ENCODE results near the gene SPINK4. TPM values are rescaled to one million over a fixed set of nuclear protein-coding genes. Genes with fewer than 3 reads are reported as not detected.

The SPINK4 gene
- polyA plus RNA-seq, 1 donor = not detected

DNA sequence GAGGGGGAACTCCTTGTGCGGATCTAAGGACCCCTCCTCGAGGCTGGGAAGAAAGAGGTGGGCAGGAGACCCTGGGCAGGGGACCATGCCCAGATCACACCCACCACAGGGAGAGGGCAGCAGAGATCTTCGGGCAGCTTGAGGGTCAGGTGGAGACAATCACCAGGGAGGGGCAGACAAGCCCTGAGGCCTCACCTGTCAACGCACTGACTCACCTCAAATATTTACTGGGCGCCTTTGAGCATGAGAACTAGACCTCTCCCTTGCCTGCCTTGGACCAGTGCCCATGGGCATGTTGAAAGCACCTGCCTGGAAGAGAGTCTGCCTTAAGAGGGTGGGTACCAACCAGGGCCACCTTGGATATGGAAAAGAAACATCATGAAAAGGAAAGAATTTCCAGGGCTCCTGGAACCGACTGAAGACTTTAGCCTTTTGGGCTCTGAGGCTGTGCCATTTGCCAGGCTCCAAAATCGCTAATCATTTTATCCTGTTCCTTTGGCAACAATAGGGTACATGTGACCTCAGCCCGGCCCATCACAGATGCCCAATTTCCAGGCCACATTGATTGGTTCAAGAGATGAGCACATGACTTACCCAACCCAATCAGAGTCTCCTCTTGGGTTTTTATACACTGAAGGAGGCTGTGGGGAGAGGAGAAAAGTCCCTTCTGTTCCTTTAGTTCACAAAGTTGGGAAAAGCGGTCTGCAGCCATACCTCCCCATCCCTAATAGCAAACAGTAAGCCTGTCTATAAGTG lies 10.4 kb upstream of the SPINK4 start:
- no peak for DNase-seq (ENCODE audit: low read depth)

DNA sequence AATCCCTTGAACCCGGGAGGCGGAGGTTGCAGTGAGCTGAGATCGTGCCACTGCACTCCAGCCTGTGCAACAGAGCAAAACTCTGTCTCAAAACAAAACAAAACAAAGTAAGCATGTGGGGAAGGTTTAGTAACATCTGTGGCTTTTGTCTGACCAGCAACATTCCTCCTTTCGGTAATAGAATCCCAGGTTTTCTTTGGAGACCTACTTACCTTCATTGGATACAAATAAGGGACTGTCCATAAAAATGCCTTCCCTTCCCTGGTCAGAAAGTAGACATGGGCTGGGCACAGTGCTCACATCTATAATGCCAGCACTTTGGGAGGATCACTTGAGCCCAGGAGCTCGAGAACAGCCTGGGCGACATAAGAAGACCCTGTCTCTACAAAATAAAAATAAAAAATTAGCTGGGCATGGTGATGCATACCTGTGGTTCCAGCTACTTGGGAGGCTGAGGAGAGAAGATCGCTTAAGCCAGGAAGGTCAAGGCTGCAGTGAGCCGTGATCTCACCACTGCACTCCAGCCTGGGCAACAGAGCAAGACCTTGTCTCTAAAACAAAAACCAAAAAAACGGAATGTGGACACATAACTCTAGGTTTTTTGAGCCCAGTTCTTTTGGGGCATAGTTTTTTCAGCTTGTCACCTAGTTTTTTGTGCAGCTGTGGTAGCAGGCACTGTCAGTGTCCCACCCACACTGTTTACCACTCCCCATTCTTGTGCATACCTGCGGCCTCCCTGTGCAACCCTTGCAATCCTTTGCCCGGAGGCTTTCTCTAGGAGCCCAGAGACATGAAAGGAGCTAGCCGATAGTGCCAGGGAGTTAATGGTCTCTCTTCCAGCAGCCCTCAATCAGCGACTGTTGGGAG lies 9.0 kb upstream of the SPINK4 start:
- no peak for DNase-seq (ENCODE audit: low read depth)

DNA sequence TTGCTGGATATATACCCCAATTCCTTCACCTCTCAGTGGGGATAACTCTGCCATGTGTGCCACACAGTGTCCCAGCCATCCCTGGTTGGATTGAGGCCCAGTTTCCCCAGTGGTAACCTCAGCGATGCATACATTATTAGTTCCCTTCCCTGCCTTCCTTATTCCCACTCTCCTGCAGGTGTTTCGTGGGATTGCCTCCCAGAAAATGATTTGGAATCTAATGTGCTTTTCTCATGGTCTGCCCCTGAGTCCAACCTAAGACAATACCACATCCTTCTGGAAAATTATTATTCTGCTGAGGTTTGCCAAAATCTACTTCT lies 8.4 kb upstream of the SPINK4 start:
- no peak for DNase-seq (ENCODE audit: low read depth)

DNA sequence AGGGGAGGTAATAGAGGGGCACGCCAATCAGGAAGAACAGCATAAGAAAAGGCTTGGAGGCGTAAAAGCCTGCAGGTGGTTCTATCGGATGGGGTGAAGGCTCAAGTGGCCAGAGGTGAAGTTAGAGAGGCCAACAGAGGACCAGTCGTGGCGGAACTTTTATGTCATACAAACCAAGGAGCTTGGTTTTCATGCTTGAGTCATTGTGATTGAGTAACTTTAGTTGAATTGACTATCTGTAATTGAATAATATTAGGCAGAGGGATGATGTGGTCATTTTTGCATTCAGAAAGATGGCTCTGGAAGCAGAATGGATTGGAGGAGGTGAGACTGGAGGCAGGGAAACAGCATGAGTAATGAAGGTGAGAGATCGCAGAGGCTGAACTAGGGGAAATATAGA lies 7.2 kb upstream of the SPINK4 start:
- DNase-seq (ENCODE audit: low read depth) = no peak

DNA sequence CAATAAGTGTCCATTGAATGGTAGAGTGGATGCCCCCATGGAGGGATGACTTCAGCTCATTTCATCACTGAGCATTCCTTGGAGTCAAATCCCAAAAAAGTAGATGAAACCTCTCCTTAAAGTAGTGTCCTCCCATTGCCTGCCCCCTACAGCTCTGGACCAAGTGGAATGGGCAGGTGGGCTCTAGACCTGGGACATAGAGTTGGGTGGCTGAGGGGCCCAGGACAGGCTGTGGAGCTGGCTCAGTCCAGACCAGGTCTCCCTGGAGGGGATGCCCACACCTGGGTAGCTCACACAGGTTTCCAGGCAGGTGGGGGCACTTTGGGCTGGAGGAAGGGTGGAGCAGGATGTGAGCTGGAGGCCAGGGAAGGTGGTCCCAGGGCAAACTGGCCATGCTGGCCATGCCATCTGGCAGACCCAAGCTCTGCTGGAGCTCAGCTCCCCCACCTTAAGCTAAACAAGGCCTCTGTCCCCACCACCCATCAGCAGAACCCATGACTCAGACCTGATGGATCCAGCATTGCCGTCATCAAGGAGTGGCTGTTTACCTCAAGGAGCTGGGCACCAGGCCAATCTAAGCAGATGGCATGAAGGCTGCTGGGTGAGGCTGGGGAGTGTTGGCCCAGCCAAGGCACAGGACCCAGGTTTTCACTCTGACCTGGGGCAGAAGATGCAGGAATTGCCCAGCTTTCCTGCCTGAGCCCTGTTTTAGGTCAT lies 6.2 kb upstream of the SPINK4 start:
- no peak for DNase-seq (ENCODE audit: low read depth)

DNA sequence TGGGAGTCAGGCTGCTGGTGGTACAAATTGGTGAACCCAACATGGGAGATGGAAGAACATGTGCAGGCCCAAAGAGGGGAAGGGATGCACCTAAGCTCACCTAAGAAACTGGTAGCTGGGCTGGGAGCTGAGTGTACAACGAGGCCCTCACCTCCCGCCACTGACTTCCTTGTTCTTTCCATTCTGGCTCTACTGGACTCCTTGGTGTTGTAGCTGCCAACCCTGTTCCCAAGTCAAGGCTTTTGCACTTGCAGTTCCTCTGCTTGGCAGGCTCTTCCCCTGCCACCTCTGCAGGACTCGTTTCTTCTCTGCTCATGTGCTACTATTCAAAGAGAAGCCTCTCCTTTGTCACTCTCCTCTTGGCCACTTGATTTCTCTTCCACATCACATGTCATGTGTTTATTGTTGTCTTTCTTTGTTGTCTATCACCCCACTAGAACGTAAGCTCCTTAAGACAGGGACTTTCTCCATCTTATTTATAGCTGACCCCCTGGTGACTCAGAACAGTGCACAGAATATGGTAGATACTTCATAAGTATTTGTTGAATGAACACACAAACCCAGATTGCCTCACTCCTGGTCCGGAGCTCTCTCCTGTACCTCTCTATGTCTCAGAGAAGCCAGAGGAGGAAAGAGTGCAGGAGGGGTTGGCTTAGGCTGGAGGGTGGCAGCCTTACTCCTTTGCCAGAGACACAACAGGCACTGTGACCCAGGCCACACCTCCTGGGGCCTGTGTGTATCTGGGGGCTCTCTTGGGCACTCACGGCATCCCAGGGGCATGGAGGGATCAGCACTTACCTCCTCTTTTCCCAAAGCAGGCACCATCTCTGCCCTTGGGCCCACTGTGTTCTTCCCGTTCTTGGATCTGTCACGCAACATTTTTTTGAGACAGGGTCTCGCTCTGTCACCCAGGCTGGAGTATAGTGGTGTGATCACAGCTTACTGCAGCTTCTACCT lies 5.2 kb upstream of the SPINK4 start:
- DNase-seq (ENCODE audit: low read depth) = no peak

DNA sequence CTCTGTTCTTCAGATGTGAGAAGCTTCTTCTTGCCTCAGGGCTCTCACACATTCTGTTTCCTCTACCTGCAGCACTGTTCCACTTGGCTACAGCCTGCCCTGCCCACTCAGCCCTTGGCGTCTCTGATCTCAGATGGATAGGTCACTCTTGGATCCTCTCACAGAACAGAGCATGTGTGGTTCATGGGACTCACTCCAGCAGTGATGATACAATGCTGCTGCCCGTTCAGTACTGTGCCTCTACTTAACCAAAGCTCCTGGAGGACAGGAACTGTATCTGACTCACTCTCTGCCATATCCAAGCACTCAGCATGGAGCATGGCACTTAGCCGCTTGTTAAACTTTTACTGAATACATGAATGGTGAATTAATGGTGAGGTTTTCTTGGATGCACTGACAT lies 3.4 kb upstream of the SPINK4 start:
- no peak for DNase-seq (ENCODE audit: low read depth)

DNA sequence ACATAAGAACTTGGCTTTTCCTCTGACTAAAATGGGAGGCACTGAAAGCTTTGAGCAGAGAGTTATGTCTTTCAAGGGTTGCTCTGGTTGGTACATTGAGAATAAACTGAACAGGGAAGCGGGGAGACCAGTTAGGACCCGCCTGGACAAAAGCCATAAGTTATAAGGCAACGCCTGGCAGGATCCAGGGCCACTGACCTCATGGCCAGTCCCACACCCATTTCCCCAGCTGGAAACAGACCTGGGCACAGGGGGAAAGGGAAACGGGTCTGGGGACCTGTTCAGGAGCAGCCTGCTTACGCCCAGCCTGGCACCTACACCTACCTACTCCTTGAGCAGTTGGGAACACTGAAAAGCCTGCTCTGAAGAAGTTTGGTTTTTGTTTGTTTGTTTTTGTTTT lies 1.3 kb downstream of the SPINK4 start:
- no peak for DNase-seq (ENCODE audit: low read depth)

DNA sequence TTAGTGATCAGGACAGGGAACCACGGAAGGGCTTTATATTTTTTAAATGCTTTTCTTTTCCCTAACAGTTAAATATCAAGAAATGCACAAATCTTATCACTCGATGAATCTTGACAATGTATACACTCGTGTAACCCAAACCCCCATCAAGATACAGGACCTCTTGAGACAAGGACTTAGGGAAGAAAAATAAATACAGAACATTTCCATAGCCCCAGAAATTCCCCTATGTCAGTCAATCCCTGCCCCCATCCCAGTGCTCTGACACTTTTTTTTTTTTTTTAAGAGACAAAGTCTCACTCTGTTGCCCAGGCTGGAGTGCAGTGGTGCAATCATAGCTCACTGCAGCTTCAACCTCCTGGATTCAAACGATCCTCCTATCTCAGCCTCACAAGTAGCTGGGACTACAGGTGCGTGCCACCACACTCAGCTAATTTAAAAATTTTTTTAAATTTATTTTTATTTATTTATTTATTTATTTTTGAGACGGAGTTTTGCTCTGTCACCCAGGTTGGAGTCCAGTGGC lies 2.7 kb downstream of the SPINK4 start:
- DNase-seq (ENCODE audit: low read depth) = no peak

DNA sequence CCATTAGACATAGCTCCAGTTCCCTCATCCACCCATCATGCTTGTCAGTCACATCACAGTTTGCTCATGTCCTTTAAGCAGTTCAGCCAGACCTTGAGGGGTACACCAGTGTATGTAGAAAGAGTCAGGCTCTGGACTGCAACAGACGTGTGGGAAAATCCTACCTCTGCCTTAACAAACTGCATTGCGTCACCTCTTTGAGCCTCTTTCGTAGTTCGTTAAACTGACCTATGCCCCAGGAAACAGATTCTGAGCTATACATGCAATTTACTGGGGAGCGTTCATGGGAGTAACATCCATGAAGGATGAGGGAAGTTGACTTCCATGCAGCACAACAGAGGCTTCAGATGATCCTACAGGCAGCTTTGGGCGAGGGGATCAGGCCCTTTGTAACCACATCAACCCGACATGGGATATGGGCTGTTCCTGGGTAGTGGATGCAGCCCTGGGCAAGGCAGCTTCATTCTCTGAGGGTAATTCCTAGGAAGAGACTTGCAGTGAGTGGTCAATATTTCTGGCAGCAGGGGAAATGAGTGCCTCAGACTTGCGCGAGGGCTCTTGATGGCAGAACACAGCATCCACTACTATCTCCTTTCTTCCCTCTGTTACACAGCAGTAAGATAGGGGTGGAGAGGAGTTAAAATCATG lies 4.3 kb downstream of the SPINK4 start:
- no peak for DNase-seq (ENCODE audit: low read depth)

DNA sequence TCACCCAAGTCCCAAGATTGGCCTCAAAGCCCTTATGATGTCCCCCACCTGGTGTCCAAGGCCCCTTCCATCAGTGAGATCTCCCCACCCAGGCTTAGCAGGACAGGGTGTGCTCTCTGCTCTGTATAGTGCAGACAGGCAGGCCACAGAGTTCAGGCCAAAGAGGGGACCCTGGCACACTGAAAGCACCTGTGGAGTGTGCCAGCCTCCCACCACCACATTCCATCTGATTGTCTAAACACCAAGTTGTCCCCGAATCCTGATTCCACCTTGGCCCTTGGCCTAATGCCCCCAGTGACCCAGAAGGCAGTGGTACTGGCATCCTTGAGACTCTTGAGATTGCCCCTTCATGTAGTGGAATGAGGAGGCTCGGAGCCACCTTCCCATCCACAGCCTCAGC lies 5.4 kb downstream of the SPINK4 start:
- DNase-seq (ENCODE audit: low read depth) = no peak

DNA sequence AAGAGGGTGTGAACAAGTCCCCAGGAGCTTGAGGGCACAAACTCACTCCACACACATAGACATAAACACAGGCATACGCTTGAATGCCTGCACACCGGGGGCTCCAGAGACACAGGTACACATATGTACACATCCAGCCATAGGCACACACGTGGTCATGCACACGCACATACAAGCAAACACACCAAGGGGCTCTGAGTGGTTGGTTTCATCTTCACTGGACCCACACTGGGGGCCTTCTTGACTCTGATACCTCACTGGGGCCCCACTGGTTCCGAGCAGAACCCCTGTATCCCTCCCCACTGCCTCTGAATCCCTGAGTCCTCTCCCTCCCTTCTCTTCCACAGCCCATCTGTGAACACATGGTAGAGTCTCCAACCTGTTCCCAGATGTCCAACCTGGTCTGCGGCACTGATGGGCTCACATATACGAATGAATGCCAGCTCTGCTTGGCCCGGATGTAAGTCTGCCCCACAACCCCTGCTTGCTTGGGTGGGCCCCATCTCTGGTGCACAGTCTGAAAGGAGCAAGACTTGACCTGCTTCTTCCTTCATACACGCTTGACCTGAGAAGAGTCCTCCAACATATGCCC lies 6.4 kb downstream of the SPINK4 start:
- no peak for DNase-seq (ENCODE audit: low read depth)

DNA sequence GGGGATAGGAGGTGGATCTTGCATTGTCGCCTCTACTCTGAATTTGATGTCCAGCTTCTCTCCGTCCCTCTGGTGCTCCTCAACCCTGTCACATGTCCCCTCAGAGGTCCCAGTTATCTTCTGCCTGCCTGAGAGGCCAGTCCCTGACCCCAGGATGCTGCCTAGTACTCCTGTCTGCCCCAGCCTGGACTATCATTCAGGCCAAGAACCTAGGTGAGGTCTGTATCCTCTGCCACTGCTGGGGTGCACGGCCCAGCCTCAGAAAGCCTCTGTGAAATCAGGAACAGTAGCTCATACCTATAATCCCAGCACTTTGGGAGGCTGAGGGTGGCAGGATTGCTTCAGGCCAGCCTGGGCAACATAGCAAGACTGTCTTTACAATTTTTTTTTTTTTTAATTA lies 8.6 kb downstream of the SPINK4 start:
- DNase-seq (ENCODE audit: low read depth) = no peak

DNA sequence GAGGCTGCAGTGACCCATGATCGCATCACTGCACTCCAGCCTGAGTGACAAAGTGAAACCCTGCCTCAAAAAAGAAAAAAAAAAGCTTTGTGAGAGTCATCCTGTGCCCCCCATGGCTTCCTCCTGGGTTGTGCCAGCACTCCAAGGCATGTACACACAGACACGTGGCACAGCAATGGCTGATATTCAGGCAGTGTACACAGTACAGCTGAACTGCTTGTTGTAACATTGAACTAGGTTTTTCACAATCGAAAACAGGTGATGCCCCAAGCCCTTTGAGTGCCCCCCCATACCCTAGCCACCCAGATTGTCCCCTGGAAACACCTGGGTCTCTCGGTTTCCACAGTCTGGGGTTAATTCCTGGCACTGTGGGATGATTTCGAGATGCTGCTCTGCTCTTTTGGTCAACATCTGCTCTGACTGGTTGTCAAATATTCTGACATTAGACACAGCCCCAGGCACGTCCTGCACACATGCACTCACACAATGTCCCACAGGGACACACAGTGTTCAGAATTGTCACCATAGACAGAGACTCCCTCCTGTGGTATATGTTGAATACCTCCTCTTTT lies 9.2 kb downstream of the SPINK4 start:
- DNase-seq (ENCODE audit: low read depth) = no peak

DNA sequence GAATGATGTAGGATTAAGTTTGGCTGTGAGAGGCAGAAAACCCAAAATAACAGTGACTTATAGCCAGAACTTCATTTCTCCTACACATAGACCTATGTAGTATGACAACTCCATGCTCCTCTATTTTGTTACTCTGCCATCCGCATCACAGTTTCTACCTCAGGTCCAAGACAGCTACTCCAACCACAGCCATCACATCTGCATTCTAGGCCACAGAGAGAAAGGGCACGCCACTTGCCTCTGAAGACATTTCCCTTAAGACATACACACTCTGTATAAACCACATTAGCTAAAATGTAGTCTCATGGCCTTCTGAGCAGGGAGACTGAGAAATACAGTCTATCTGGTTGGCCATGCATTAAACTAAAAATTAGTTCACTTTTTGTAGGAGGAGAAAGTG lies 10.0 kb downstream of the SPINK4 start:
- DNase-seq (ENCODE audit: low read depth) = no peak

DNA sequence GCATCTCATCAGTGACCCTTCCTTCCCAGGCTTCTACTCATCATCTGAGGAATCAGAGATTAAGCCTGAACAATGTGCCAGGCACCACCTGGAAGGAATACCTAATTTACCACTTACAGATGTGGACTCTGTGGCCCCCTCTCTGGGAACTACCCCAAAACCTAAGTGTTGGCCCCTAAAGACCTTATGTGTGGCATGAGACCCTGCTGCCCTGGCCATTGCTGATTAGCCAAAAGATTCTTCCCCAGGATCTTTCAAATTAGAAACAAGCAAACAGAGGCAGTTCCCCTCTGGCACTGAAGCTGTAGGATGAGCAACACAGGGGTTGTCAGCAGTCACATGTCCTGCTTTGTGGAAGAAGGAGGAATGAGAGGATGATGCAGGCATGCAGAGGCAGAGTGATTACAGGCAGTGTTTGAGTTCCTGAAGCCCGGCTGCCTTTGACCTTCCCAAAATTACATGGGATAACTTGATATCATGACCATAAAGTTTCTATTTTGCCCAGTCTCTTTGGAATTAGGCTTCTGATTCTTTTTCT lies 10.6 kb downstream of the SPINK4 start:
- no peak for DNase-seq (ENCODE audit: low read depth)

DNA sequence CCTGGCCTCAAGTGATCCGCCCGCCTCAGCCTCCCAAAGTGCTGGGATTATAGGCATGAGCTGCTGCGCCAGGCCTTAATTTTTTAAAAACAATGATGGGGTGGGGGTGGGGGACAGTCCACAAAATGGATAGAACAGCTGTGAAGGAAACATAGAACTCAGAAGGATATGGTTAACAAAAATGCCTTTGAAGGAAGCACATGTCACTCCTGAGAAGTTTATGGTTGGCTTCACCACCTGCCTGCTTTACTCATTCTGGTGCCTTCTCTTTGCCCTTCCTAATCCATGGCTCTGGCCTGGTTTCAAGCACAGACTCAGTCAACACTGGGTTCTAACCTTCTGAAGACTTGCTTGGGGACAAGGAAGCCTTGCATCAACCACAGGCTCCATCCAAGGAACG lies 14.2 kb downstream of the SPINK4 start:
- DNase-seq (ENCODE audit: low read depth) = no peak

DNA sequence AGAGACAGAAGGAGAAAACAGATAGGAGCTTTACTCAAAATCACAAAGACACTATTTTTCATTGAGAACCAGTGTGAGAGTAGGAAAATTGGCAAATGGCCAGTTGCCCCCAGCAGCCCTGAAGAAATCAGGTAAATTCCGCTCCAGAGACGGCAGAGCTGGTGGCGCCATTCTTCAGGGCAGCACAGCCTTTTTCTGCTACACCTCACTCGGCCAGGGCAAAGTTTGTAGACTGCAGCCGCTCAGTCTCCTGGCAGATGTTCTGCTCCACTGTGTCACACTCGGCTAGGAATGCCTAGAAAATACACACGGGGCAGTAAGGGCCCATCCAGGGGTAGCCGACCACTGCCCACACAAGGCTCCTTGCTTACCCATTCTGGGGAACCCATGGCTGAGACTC lies 15.0 kb downstream of the SPINK4 start:
- DNase-seq (ENCODE audit: low read depth) = no peak

DNA sequence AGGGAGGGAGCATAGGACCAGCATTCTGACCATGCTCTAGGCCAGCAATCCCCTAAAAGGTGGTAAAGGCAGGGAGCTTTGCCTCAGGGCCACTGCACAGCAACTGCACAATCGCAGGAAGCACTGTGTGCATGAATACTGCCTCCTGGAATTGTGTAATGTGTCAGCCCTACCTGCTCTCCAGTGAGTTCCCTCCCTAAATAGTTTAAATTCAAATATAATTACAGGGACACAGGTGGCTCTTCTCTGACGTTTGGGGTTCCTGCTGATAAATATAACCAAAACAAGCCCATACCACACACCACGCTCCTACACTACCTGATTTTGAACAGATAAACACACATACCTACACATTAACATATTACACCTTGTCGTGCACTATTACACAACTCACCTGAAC lies 15.5 kb downstream of the SPINK4 start:
- DNase-seq (ENCODE audit: low read depth) = no peak

DNA sequence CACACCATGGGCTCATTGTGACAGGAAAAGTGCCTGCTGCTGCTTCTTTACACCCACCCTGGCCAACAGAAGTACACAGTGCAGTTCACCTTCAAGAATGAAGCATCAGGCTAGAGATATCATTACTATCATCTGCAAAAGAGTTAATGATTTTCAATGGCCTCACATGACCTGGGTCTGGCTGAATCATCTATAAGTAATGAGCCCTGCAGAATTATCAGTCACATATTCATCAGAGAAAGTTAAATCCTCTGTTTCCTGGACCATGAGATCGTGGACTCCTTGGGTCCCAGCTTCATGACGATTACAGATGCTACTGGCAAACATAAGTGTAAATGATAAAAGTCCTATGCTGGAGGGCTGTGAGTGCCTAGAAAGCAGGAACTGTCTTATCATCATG lies 16.3 kb downstream of the SPINK4 start:
- no peak for DNase-seq (ENCODE audit: low read depth)
